NCI-H187 treated with DMSO at 0.1 percent for 48 hours (cell line): ENCODE results near the gene CLTCL1.

Experiments
- DNase-seq: peaks from one replicate; lab custom pipeline; 2025; lab: John Stamatoyannopoulos, UW

The CLTCL1 gene

DNA sequence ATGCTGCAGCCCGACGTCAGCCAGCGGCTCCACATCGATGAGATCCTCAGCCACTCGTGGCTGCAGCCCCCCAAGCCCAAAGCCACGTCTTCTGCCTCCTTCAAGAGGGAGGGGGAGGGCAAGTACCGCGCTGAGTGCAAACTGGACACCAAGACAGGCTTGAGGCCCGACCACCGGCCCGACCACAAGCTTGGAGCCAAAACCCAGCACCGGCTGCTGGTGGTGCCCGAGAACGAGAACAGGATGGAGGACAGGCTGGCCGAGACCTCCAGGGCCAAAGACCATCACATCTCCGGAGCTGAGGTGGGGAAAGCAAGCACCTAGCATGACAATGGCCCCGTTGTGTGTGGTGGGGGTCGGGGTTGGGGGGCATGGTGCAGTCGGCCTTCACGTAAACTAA lies 159.4 kb downstream of the CLTCL1 start:
- DNase-seq = no peak

DNA sequence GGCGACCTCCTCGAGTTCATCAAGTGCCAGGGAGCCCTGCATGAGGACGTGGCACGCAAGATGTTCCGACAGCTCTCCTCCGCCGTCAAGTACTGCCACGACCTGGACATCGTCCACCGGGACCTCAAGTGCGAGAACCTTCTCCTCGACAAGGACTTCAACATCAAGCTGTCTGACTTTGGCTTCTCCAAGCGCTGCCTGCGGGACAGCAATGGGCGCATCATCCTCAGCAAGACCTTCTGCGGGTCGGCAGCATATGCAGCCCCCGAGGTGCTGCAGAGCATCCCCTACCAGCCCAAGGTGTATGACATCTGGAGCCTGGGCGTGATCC lies 159.9 kb downstream of the CLTCL1 start:
- DNase-seq = no peak

DNA sequence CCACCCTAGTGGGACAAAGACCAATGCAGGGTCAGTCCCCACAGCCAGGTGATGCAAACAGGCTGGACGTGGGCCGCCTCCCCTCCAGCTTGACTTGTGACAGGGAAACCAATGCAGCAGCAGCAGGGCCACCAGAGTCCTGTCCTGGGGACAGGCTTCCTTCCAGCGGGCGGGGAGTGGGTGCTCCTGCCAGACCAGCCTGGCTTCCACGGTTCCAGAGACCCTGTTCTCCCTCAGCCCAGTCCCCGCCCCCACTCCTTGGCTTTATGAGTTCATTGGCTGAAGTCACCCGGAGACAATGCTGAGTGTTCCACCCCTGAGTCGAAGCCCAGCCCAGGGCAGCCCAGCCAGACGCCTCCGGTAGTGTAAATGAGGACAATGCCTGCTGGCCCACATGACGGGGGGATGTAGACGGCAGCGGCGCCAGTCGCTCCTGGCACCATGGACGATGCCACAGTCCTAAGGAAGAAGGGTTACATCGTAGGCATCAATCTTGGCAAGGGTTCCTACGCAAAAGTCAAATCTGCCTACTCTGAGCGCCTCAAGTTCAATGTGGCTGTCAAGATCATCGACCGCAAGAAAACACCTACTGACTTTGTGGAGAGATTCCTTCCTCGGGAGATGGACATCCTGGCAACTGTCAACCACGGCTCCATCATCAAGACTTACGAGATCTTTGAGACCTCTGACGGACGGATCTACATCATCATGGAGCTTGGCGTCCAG lies 160.4 kb downstream of the CLTCL1 start, which contains the start of gene TSSK2:
TSS of gene TSSK2 (plus strand) at position 350 of the 726 bp plus-strand sequence. CDS start at position 442, 92 bp downstream.
- no peak for DNase-seq

DNA sequence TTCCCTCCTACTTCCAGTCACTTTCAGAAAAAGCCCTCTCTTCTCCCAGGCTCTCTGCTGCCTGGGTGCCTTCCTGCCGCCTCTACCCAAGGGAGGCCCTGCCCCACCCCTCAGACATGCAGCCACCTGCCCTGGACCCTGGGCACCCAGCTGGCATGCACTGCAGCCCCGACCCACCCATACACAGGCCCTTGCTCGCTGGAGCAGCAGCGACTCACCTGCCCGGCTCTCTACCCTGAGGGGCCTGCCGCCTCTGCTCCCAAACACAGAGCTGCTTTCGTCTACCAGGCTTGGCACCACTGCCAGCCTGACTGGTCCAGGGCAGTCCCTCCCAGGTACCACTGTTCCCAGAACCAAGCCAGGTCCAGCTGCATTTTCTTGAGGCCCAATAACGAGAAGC lies 161.6 kb downstream of the CLTCL1 start:
- DNase-seq = no peak
